Measurements from ENCODE around the gene SWT1. TPM values are rescaled to one million over a fixed set of nuclear protein-coding genes. Genes with fewer than 3 reads are reported as not detected.

SWT1 gene
- total and polyA plus RNA-seq, 9 of the 15 experiments (the other 6 are each of a cell fraction or from before 2014, with no cell fraction given) = 1.5 to 3.4 (median 2.3) TPM

GRCh38 chr1:185317034-185317885 is 160.3 kb downstream of the SWT1 start, which contains the start of gene IVNS1ABP (continued):
- TF ChIP-seq GATAD2A (IDR thresholded peaks at IDR 0.05) (peak; percentile 57; the same call in 1 of the 2 replicates), ZNF197 (CRISPR knock-in tag; IDR thresholded peaks at IDR 0.05; ENCODE audit: low read depth) (0 out of 2 replicates have a peak, but pooled peaks have one; percentile 17), ZBTB40 (IDR thresholded peaks at IDR 0.05) (peak; percentile 85), ZBTB40 (CRISPR knock-in tag; IDR thresholded peaks at IDR 0.05) (no peak), NR3C1 (CRISPR knock-in tag; IDR thresholded peaks at IDR 0.05) (no peak), ARID4B (CRISPR knock-in tag; IDR thresholded peaks at IDR 0.05) (peak; percentile 92), THRAP3 (IDR thresholded peaks at IDR 0.05; ENCODE audit: borderline replicate concordance) (0 out of 2 replicates have a peak, but pooled peaks have one; percentile 73), ZFP1 (CRISPR knock-in tag; IDR thresholded peaks at IDR 0.05) (no peak)
- TF ChIP-seq, protein P1, sequence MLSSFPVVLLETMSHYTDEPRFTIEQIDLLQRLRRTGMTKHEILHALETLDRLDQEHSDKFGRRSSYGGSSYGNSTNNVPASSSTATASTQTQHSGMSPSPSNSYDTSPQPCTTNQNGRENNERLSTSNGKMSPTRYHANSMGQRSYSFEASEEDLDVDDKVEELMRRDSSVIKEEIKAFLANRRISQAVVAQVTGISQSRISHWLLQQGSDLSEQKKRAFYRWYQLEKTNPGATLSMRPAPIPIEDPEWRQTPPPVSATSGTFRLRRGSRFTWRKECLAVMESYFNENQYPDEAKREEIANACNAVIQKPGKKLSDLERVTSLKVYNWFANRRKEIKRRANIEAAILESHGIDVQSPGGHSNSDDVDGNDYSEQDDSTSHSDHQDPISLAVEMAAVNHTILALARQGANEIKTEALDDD (IDR thresholded peaks at IDR 0.05) = peak; percentile 91
- TF ChIP-seq, protein P2, sequence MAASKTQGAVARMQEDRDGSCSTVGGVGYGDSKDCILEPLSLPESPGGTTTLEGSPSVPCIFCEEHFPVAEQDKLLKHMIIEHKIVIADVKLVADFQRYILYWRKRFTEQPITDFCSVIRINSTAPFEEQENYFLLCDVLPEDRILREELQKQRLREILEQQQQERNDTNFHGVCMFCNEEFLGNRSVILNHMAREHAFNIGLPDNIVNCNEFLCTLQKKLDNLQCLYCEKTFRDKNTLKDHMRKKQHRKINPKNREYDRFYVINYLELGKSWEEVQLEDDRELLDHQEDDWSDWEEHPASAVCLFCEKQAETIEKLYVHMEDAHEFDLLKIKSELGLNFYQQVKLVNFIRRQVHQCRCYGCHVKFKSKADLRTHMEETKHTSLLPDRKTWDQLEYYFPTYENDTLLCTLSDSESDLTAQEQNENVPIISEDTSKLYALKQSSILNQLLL (CRISPR knock-in tag; IDR thresholded peaks at IDR 0.05; ENCODE audit: borderline replicate concordance) = no peak
